Mesothelial cell of epicardium (in vitro differentiated cells): ENCODE data around the gene BET1L. TPM values are rescaled to one million over a fixed set of nuclear protein-coding genes. Genes with fewer than 3 reads are reported as not detected.
A peak's percentile ranks its signal among the peaks of the same experiment; 100 is the strongest.
"Not testable (repeated sequence)": the region's sequence is repeated elsewhere in the genome, so short reads cannot be mapped to it uniquely, and the experiment has no call there.

ENCODE experiments used
- DNase-seq, 2 experiments: peaks; one replicate each; pipeline ENCODE4 v3.0.0; 2021; ENCODE audit warnings: low spot score in 2 of 2; ENCODE audit not compliant: unreplicated experiment in 2 of 2
- H3K27ac Mint-ChIP-seq: 2 replicates; pipeline ENCODE4 v1.8.0; 2021; ENCODE audit warnings: mixed read lengths
- H3K27me3 Mint-ChIP-seq: 2 replicates; pipeline ENCODE4 v1.8.0; 2021; ENCODE audit warnings: low read depth, mixed read lengths
- H3K36me3 Mint-ChIP-seq: 2 replicates; pipeline ENCODE4 v1.8.0; 2021; ENCODE audit warnings: mixed read lengths
- H3K4me1 Mint-ChIP-seq: 2 replicates; pipeline ENCODE4 v1.8.0; 2021; ENCODE audit warnings: mixed read lengths
- H3K4me3 Mint-ChIP-seq: 2 replicates; pipeline ENCODE4 v1.8.0; 2021; ENCODE audit warnings: mild to moderate bottlenecking, moderate library complexity, mixed read lengths
- H3K9me3 Mint-ChIP-seq: 2 replicates; pipeline ENCODE4 v1.8.0; 2021; ENCODE audit warnings: mixed read lengths
- total RNA-seq: library from RNA; stranded (reverse); gene quantifications from 3 replicates; pipeline ENCODE4 v1.2.1, GENCODE V29; 2021
- TF ChIP-seq, protein P1 (sequence below): fragments of 200-600 bp; sonication (generic); IDR thresholded peaks from one replicate; pipeline ENCODE4 v1.5.0; 2021; ENCODE audit warnings: antibody characterized with exemption; ENCODE audit not compliant: unreplicated experiment

Gene BET1L
- total RNA-seq, 1 donor from 2014 or later: 68.2 TPM

DNA sequence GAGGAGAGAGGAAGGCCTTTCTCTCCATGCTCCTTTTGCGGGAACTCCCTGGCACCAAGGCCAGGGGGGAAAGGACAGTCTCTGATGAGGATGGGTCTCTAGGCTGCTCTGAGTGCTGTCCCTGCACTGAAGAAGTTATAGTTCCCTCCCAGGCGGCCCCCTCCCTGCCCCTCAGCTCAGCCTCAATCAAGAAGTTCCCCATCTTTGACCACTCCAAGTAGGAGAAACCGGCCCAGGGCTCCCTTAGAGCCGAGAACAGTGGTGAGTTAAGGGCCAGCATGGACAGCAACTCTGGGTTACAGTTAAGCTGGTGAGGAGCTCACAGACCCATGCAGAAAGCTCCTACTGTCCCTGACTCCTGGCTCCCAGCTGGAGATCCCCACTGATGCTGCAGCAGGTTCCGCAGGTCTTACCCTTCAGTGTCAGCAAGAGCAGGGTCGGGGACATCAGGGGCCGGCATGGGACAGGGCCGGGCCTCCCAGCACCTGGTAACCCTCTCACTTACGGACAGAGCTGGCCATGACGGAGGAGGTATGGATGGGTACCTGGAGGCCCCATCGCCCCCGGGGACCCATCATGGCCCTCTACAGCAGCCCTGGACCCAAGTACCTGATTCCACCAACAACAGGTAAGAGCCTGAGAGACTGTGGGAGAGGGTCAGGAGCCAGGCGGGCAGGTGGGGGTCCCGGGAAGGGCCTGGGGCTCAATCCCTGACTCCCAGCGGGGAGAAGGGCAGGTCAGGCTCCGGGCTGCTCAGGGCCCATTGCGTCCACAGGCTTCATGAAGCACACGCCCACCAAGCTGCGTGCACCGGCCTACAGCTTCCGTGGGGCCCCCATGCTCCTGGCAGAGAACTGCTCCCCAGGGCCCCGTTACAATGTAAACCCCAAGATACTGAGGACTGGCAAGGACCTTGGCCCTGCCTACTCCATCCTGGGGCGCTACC is 10.1 kb downstream of the BET1L start:
- H3K27me3 Mint-ChIP-seq: peaks cover 2% of the 10 kb centered on the region
- no peak for DNase-seq

GRCh38 chr11:193481-193880 is 13.7 kb downstream of the BET1L start:
- DNase-seq: peak in 1 of 2 experiments; percentile 34
- not testable (repeated sequence) for H3K36me3 Mint-ChIP-seq, H3K4me1 Mint-ChIP-seq, H3K27me3 Mint-ChIP-seq, H3K27ac Mint-ChIP-seq, H3K9me3 Mint-ChIP-seq, H3K4me3 Mint-ChIP-seq

More for the DNA sequence above, 10.1 kb downstream of the BET1L start:
- H3K4me1 Mint-ChIP-seq: peaks cover 1% of the 10 kb centered on the region
- H3K27ac Mint-ChIP-seq: no peak overlapping the region
- TF ChIP-seq, protein P1, sequence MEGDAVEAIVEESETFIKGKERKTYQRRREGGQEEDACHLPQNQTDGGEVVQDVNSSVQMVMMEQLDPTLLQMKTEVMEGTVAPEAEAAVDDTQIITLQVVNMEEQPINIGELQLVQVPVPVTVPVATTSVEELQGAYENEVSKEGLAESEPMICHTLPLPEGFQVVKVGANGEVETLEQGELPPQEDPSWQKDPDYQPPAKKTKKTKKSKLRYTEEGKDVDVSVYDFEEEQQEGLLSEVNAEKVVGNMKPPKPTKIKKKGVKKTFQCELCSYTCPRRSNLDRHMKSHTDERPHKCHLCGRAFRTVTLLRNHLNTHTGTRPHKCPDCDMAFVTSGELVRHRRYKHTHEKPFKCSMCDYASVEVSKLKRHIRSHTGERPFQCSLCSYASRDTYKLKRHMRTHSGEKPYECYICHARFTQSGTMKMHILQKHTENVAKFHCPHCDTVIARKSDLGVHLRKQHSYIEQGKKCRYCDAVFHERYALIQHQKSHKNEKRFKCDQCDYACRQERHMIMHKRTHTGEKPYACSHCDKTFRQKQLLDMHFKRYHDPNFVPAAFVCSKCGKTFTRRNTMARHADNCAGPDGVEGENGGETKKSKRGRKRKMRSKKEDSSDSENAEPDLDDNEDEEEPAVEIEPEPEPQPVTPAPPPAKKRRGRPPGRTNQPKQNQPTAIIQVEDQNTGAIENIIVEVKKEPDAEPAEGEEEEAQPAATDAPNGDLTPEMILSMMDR: no peak
- H3K4me3 Mint-ChIP-seq: no peak overlapping the region
- no peaks in the 10 kb centered on the region for H3K36me3 Mint-ChIP-seq
- H3K9me3 Mint-ChIP-seq: no peaks in the 10 kb centered on the region

- not testable (repeated sequence) for H3K27ac Mint-ChIP-seq, H3K4me3 Mint-ChIP-seq, H3K9me3 Mint-ChIP-seq, H3K27me3 Mint-ChIP-seq, H3K4me1 Mint-ChIP-seq, DNase-seq, H3K36me3 Mint-ChIP-seq
These were observed 14.5 kb downstream of the BET1L start, which contains the start of gene SCGB1C1 for GRCh38 chr11:192674-193128. TSS of gene SCGB1C1 (plus strand) at chr11:193078. CDS start at chr11:193100, 22 bp downstream.

- not testable (repeated sequence) for H3K27ac Mint-ChIP-seq, H3K4me3 Mint-ChIP-seq, H3K9me3 Mint-ChIP-seq, H3K27me3 Mint-ChIP-seq, H3K36me3 Mint-ChIP-seq, H3K4me1 Mint-ChIP-seq
- peak in 1 of 2 experiments; percentile 34 for DNase-seq
These were observed 15.4 kb downstream of the BET1L start for GRCh38 chr11:191490-192478.

DNA sequence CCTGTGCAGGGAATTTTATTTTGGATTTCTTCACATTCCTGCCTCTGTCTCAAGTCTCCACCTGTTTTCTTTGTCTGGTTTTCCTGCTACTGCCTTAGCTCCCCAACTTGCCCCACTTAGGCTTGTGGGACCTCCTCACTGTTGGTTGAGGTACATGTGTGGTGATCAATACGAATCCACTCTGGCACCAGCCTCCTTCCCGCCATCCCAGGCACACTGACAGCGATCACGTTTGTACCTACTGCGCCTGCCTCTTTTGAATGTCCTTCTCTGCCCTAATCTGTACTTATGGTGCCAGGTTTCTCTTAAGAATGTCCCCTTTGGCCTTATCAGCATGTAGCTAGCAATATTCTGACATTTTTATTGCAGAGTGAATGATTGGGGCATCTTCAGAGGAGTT is 16.7 kb downstream of the BET1L start:
- not testable (repeated sequence) for H3K36me3 Mint-ChIP-seq, H3K27me3 Mint-ChIP-seq, H3K9me3 Mint-ChIP-seq, DNase-seq, H3K4me1 Mint-ChIP-seq, H3K27ac Mint-ChIP-seq, H3K4me3 Mint-ChIP-seq

- H3K27me3 Mint-ChIP-seq, H3K36me3 Mint-ChIP-seq, DNase-seq, H3K4me1 Mint-ChIP-seq, H3K9me3 Mint-ChIP-seq, H3K4me3 Mint-ChIP-seq, H3K27ac Mint-ChIP-seq: not testable (repeated sequence)
- TF ChIP-seq, protein P1: peak; percentile 29
These were observed 17.3 kb downstream of the BET1L start for GRCh38 chr11:189843-190311.

DNA sequence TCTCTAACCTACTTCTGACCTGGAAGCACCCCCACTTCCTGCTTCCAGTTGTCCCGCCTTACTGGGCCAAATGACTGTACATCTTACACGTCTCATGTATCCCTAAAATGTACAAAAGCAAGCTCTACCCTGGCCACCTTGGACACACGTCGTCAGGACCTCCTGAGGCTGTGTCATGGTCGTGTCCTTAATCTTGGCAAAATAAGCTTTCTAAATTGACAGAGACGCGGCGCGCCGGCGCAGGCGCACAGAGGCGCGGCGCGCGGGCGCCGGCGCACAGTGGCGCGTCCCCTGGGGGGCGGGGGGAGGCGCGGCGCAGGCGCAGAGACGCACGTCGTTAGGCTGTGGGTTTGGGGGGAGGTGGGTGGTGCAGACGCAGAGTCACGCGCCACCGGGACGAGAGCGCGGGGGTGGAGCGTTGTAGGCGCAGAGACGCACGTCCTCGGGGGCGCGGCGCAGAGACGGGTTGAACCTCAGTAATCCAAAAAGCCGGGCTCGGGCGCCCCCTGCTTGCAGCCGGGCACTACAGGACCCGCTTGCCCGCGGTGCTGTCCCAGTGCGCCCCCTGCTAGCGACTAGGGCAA is 17.9 kb downstream of the BET1L start:
- H3K4me3 Mint-ChIP-seq, H3K36me3 Mint-ChIP-seq, H3K4me1 Mint-ChIP-seq, DNase-seq, H3K27me3 Mint-ChIP-seq, H3K27ac Mint-ChIP-seq, H3K9me3 Mint-ChIP-seq: not testable (repeated sequence)
